ENCODE results near the gene C9orf57. TPM values are rescaled to one million over a fixed set of nuclear protein-coding genes. Genes with fewer than 3 reads are reported as not detected.

C9orf57 gene
- total RNA-seq, 4 donors from 2014 or later, result not detected

DNA sequence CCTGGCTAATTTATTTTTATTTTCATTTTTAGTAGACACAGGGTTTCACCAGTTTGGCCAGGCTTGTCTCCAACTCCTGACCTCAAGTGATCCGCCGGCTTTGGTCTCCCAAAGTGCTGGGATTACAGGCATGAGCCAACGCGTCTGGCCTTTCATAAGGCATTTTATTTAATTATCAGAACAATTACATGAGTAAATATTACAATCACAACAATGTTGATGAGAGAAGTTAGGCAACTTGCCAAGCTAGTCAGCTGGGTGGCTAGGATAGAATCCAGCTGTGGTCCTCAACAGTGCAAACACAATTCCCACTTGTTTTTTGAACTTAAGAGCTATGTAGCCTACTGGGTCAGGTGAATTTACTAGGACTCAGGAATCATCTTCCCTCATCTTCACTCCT lies 22.0 kb downstream of the C9orf57 start:
- no peak for DNase-seq
- Histone ChIP-seq H3K4me1 (peaks cover 0 to 6% (median 0%) of the 10 kb centered on the region in 4 donors), H3K36me3 (no peaks in the 10 kb centered on the region), H3K27me3 (no peaks in the 10 kb centered on the region), H3K4me3 (no peak overlapping the region), H3K9me3 (no peaks in the 10 kb centered on the region), H3K27ac (no peak overlapping the region)
- TF ChIP-seq CTCF (IDR thresholded peaks at IDR 0.05), result no peak
- TF ChIP-seq POLR2A (IDR thresholded peaks at IDR 0.05), result no peak

DNA sequence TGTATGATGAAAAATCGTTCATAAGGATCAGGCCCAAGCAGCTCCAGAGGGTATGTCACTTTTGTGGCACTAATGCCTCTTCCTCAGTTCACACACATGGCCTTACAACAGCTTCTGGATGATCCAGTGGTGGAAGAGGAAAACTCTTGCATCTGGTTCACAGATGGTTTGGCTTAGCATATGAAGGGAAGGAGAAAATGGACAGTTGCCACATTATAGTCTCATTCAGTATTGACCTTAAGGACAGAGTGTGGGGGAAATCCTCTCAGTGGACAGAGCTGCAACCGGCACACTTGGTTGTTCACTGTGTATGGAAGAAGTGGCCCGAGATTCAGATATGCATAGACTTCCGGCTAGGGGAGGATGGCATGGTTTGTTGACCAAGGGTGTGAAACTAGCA lies 22.8 kb downstream of the C9orf57 start:
- H3K9me3 ChIP-seq, result no peaks in the 10 kb centered on the region
- peaks cover 0 to 6% (median 0%) of the 10 kb centered on the region in 4 donors for H3K4me1 ChIP-seq
- no peak for DNase-seq
- H3K36me3 ChIP-seq, result no peaks in the 10 kb centered on the region
- no peaks in the 10 kb centered on the region for H3K27me3 ChIP-seq
- H3K4me3 ChIP-seq, result no peak overlapping the region
- no peak overlapping the region for H3K27ac ChIP-seq
- no peak for TF ChIP-seq POLR2A (IDR thresholded peaks at IDR 0.05)
- no peak for TF ChIP-seq CTCF (IDR thresholded peaks at IDR 0.05)

DNA sequence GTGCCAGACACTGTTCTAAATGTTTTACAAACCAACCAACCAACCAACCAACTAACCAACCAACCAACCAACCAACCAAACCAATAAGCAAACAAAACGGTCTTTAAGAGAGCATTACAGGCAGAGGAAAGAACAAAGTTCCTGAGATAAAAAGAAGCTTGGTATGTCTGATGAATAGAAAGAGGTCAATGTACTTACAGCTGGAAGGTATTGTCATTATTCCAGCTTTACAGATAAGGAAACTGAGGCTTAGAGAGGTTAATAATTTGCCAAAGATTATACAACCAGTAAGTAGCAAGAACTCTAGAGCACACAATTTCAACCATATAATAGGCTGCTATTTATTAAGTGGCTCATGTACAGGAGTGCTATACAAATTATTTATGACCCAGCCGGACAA lies 29.6 kb downstream of the C9orf57 start:
- Histone ChIP-seq H3K27me3 (no peaks in the 10 kb centered on the region), H3K4me3 (no peak overlapping the region), H3K27ac (no peak overlapping the region), H3K4me1 (peaks cover 0 to 5% (median 0%) of the 10 kb centered on the region in 4 donors), H3K9me3 (no peaks in the 10 kb centered on the region), H3K36me3 (no peaks in the 10 kb centered on the region)
- no peak for DNase-seq
- TF ChIP-seq CTCF (IDR thresholded peaks at IDR 0.05), result no peak
- TF ChIP-seq POLR2A (IDR thresholded peaks at IDR 0.05), result no peak

GRCh38 chr9:72029986-72030385 lies 30.4 kb downstream of the C9orf57 start:
- DNase-seq, result no peak
- Histone ChIP-seq H3K4me3 (no peak overlapping the region), H3K27me3 (no peaks in the 10 kb centered on the region), H3K4me1 (peaks cover 0 to 6% (median 0%) of the 10 kb centered on the region in 4 donors), H3K36me3 (no peaks in the 10 kb centered on the region), H3K27ac (no peak overlapping the region), H3K9me3 (no peaks in the 10 kb centered on the region)
- TF ChIP-seq POLR2A (IDR thresholded peaks at IDR 0.05) (no peak), CTCF (IDR thresholded peaks at IDR 0.05) (no peak)

- no peaks in the 10 kb centered on the region for H3K9me3 ChIP-seq
- H3K4me3 ChIP-seq, result no peak overlapping the region
- H3K27ac ChIP-seq, result peak overlapping the region in 2 of 4 donors; percentile 27 to 56
- peaks cover 0 to 16% (median 0%) of the 10 kb centered on the region in 4 donors for H3K4me1 ChIP-seq
- TF ChIP-seq CTCF (IDR thresholded peaks at IDR 0.05), result no peak
- TF ChIP-seq POLR2A (IDR thresholded peaks at IDR 0.05), result no peak
- no peaks in the 10 kb centered on the region for H3K27me3 ChIP-seq
- no peak for DNase-seq
- H3K36me3 ChIP-seq, result no peaks in the 10 kb centered on the region
Observed at GRCh38 chr9:72025906-72026305, 34.5 kb downstream of the C9orf57 start.

- H3K27ac ChIP-seq, result peak overlapping the region in 2 of 4 donors; percentile 26 to 51
- TF ChIP-seq CTCF (IDR thresholded peaks at IDR 0.05) (no peak), POLR2A (IDR thresholded peaks at IDR 0.05) (no peak)
- H3K9me3 ChIP-seq, result no peaks in the 10 kb centered on the region
- H3K4me3 ChIP-seq, result no peak overlapping the region
- no peaks in the 10 kb centered on the region for H3K27me3 ChIP-seq
- no peaks in the 10 kb centered on the region for H3K36me3 ChIP-seq
- DNase-seq, result no peak
- peaks cover 0 to 10% (median 0%) of the 10 kb centered on the region in 4 donors for H3K4me1 ChIP-seq
Observed at GRCh38 chr9:72023596-72023995, 36.8 kb downstream of the C9orf57 start.
